A549 (cell line): Measurements from ENCODE around the gene SLC2A13. TPM values are rescaled to one million over a fixed set of nuclear protein-coding genes. Genes with fewer than 3 reads are reported as not detected.

ENCODE experiments used
- ATAC-seq, 2 experiments: fragments of 200-7000 bp in 1 of 2; fragments of >200 bp in 1 of 2; cut with Nextera tagmentation in 1 of 2; cut with Tn5 transposase in 1 of 2; 3 replicates each; pipeline versions ENCODE4 v1.8.0 to v1.9.1; 2018 to 2020; ENCODE audit warnings: mild to moderate bottlenecking in 1 of 2, moderate library complexity in 1 of 2
- CTCF ChIA-PET: fragments of 300-600 bp; sonication (Branson Sonifier 250); formaldehyde crosslinking; extraction: SDS; loops from one replicate; lab custom pipeline; 2021; ENCODE audit warnings: antibody characterized with exemption, inconsistent platforms; lab: Yijun Ruan, JAX
- POLR2A ChIA-PET: fragments of 350-600 bp; formaldehyde crosslinking; extraction: SDS; loops from one replicate; lab custom pipeline; 2021; ENCODE audit warnings: antibody characterized with exemption, inconsistent platforms; lab: Yijun Ruan, JAX
- DNase-seq, 2 experiments: peaks; one replicate each; pipeline versions ENCODE4 v3.0.0 to v3.0.0-alpha.2; 2011 to 2016; ENCODE audit warnings: low read depth in 1 of 2, low spot score in 1 of 2
- FAIRE-seq: peaks from 2 replicates; lab custom pipeline; 2011; peaks lifted over from hg19 to GRCh38; lab: Jason Lieb, UNC
- H3K27ac ChIP-seq, 2 experiments: fragments of >200 bp; sonication (Bioruptor Twin); formaldehyde crosslinking; 3 replicates each; pipeline ENCODE4 v1.5.1; 2016 to 2017
- H3K4me1 ChIP-seq: fragments of >200 bp; sonication (Bioruptor Twin); formaldehyde crosslinking; 3 replicates; pipeline ENCODE4 v1.6.1; 2016
- H3K4me2 ChIP-seq: fragments of >200 bp; sonication (Bioruptor Twin); formaldehyde crosslinking; 3 replicates; pipeline ENCODE4 v1.6.1; 2016
- H3K4me3 ChIP-seq: fragments of >200 bp; sonication (Bioruptor Twin); formaldehyde crosslinking; 3 replicates; pipeline ENCODE4 v1.5.1; 2016
- H3K9me3 ChIP-seq: fragments of >200 bp; sonication (Bioruptor Twin); formaldehyde crosslinking; 3 replicates; pipeline ENCODE4 v1.6.1; 2016
- CBX2 ChIP-seq: fragments of 200-600 bp; sonication (generic); IDR thresholded peaks from 2 replicates; pipeline ENCODE4 v1.6.1; 2016; ENCODE audit warnings: low read depth, mild to moderate bottlenecking, borderline replicate concordance
- CHD4 ChIP-seq: fragments of 200-600 bp; sonication (generic); IDR thresholded peaks from 2 replicates; pipeline ENCODE4 v1.6.1; 2016; ENCODE audit warnings: antibody characterized with exemption, mild to moderate bottlenecking, borderline replicate concordance
- CTCF ChIP-seq: fragments of >200 bp; sonication (Bioruptor Twin); formaldehyde crosslinking; IDR thresholded peaks from 3 replicates; pipeline ENCODE4 v1.5.1; 2016
- EP300 ChIP-seq, 2 experiments: fragments of >200 bp; sonication (Bioruptor Twin); formaldehyde crosslinking; IDR thresholded peaks; 2 replicates in 1 of 2; 3 replicates in 1 of 2; pipeline ENCODE4 v1.6.1; 2016 to 2017
- GATA3 ChIP-seq: IDR thresholded peaks from 2 replicates; pipeline ENCODE4 v1.6.1; 2012; ENCODE audit warnings: borderline replicate concordance
- HMGXB4 ChIP-seq: fragments of 250-450 bp; sonication (Bioruptor Pico); IDR thresholded peaks from 2 replicates; pipeline ENCODE4 v1.5.0; 2021; ENCODE audit warnings: mild to moderate bottlenecking, moderate library complexity, borderline replicate concordance
- HOXA7 ChIP-seq: fragments of 250-450 bp; sonication (Bioruptor Pico); IDR thresholded peaks from 2 replicates; pipeline ENCODE4 v1.5.0; 2020; ENCODE audit warnings: mild to moderate bottlenecking, moderate library complexity
- HOXB5 ChIP-seq: fragments of 250-450 bp; sonication (Bioruptor Pico); IDR thresholded peaks from 2 replicates; pipeline ENCODE4 v1.5.0; 2020; ENCODE audit warnings: mild to moderate bottlenecking, moderate library complexity
- JUN ChIP-seq, 2 experiments: fragments of >200 bp; sonication (Bioruptor Twin); formaldehyde crosslinking; IDR thresholded peaks; 2 replicates in 1 of 2; 3 replicates in 1 of 2; pipeline ENCODE4 v1.6.1; 2016 to 2017
- MYC ChIP-seq: IDR thresholded peaks from 2 replicates; pipeline ENCODE4 v1.6.1; 2012; ENCODE audit warnings: mild to moderate bottlenecking, inconsistent platforms, low read length, improper control_type of control experiment, borderline replicate concordance
- PBX3 ChIP-seq: IDR thresholded peaks from 2 replicates; pipeline ENCODE4 v1.6.1; 2012
- PHF8 ChIP-seq: fragments of 200-600 bp; sonication (generic); IDR thresholded peaks from 2 replicates; pipeline ENCODE4 v1.6.1; 2016; ENCODE audit warnings: low read depth, mild to moderate bottlenecking, antibody characterized with exemption, moderate library complexity, borderline replicate concordance
- POLR2AphosphoS2 ChIP-seq: conservative IDR thresholded peaks from 2 replicates; pipeline ENCODE4 v1.6.1; 2012; ENCODE audit warnings: low read length, improper control_type of control experiment, inconsistent platforms
- RARB ChIP-seq: fragments of 250-450 bp; sonication (Bioruptor Pico); IDR thresholded peaks from 2 replicates; pipeline ENCODE4 v1.8.0; 2021; ENCODE audit warnings: mild to moderate bottlenecking, moderate library complexity
- REST ChIP-seq: fragments of 200-600 bp; sonication (generic); IDR thresholded peaks from 2 replicates; pipeline ENCODE4 v1.6.1; 2016; ENCODE audit warnings: antibody characterized with exemption, mild to moderate bottlenecking, moderate library complexity
- RFX5 ChIP-seq: fragments of 450-650 bp; IDR thresholded peaks from 2 replicates; pipeline ENCODE4 v1.7.1; 2014; ENCODE audit warnings: antibody characterized with exemption, mild to moderate bottlenecking, moderate library complexity
- SMC3 ChIP-seq: fragments of >200 bp; sonication (Bioruptor Twin); formaldehyde crosslinking; IDR thresholded peaks from 3 replicates; pipeline ENCODE4 v1.6.1; 2018; ENCODE audit warnings: inconsistent platforms
- TP53 ChIP-seq: fragments of 250-450 bp; sonication (Bioruptor Pico); IDR thresholded peaks from 2 replicates; pipeline ENCODE4 v1.5.0; 2021; ENCODE audit warnings: mild to moderate bottlenecking, moderate library complexity
- ZC3H11A ChIP-seq: fragments of 450-650 bp; IDR thresholded peaks from 2 replicates; pipeline ENCODE4 v1.6.1; 2014; ENCODE audit warnings: antibody characterized with exemption, mild to moderate bottlenecking
- ZSCAN20 ChIP-seq: fragments of 250-450 bp; sonication (Bioruptor Pico); IDR thresholded peaks from 2 replicates; pipeline ENCODE4 v1.8.0; 2022; ENCODE audit warnings: mild to moderate bottlenecking, moderate library complexity
- WGBS: methylation state at CpG from one replicate; pipeline ENCODE4 v1.1.6; 2017; ENCODE audit errors: missing lambda C conversion rate; 5-methylcytosine and 5-hydroxymethylcytosine counted together
- polyA plus RNA-seq, 4 experiments: library from polyadenylated mRNA; depleted of rRNA in 3 of 4; stranded (reverse); fragments of >200 nt; fragmentation: RNase III in 1 of 4; extraction: RNeasy Plus Mini Kit Qiagen cat#74134 plus additional on column Dnase treatment in 1 of 4; gene quantifications; 2 replicates in 3 of 4; 3 replicates in 1 of 4; pipeline ENCODE4 v1.2.3, GENCODE V29; 2011 to 2017
- TF ChIP-seq, protein P1 (sequence below): IDR thresholded peaks from 2 replicates; pipeline ENCODE4 v1.6.1; 2012; ENCODE audit warnings: low read depth, borderline replicate concordance

The SLC2A13 gene
- polyA plus RNA-seq, 2 of the 4 experiments (the other 2 are of a cell fraction) = 4.5 to 8.2 TPM

- DNase-seq = no peak
- H3K4me3 ChIP-seq = no peak overlapping the region
- ATAC-seq = no peak
- WGBS = 74% methylated on average over 3 of the region's 3 CpGs
- no peaks in the 10 kb centered on the region for H3K9me3 ChIP-seq
- no peak overlapping the region for H3K4me2 ChIP-seq
- ChIA-PET CTCF (interaction anchor here (0.7 to 1.9 kb wide), 3 partner anchors 38 to 49 kb away, joined by 3 to 5 read pairs (median 3); no protein-coding TSS in a partner anchor), POLR2A (no interaction called here)
- H3K4me1 ChIP-seq = peaks cover 23% of the 10 kb centered on the region; the same call in 2 of the 3 replicates
- H3K27ac ChIP-seq = no peak overlapping the region
- TF ChIP-seq PHF8 (no peak), JUN (IDR thresholded peaks at IDR 0.05) (no peak), HOXB5 (CRISPR knock-in tag) (no peak), GATA3 (no peak), HOXA7 (no peak), PBX3 (no peak), EP300 (IDR thresholded peaks at IDR 0.05) (no peak), HMGXB4 (no peak), CBX2 (no peak), REST (no peak), POLR2AphosphoS2 (no peak), RFX5 (no peak), ZSCAN20 (CRISPR knock-in tag) (no peak), SMC3 (no peak)
- TF ChIP-seq, protein P1, sequence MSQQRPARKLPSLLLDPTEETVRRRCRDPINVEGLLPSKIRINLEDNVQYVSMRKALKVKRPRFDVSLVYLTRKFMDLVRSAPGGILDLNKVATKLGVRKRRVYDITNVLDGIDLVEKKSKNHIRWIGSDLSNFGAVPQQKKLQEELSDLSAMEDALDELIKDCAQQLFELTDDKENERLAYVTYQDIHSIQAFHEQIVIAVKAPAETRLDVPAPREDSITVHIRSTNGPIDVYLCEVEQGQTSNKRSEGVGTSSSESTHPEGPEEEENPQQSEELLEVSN = no peak
- no peak for FAIRE-seq
These were observed 47.1 kb downstream of the SLC2A13 start for GRCh38 chr12:40058721-40059190.

DNA sequence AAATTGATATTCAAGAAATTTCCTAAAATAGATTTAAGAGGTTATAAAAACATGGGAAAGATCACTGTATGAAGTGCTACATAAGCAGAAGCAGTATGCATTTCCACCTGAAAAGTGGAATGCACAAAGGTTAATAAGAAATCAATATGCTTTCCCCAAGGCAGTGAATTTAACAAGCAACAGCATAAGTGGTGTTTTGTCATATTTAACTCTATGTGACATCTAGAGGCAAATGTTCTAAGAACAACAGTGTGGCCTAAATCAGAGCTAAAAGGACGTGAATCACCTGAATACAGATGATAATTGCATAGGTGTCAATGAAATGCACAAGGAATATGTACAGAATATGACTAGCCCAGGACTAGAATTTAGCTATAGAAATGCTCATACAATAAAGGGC lies 49.5 kb downstream of the SLC2A13 start:
- TF ChIP-seq POLR2AphosphoS2 (no peak), CTCF (no peak), TP53 (CRISPR knock-in tag) (no peak), MYC (no peak), CHD4 (no peak), ZC3H11A (no peak), RARB (CRISPR knock-in tag) (no peak)
- Histone ChIP-seq H3K9me3 (no peaks in the 10 kb centered on the region), H3K27ac (no peak overlapping the region), H3K4me1 (peaks cover 24% of the 10 kb centered on the region; the same call in 2 of the 3 replicates), H3K4me3 (no peak overlapping the region), H3K4me2 (no peak overlapping the region)
- no peak for ATAC-seq
- no peak for DNase-seq
- no peak for FAIRE-seq
- 91% methylated on average over 1 of the region's 1 CpG for WGBS
- ChIA-PET CTCF (no interaction called here), POLR2A (no interaction called here)
